ENCODE results near the gene RNF144B.
"Not testable (repeated sequence)": the region's sequence is repeated elsewhere in the genome, so short reads cannot be mapped to it uniquely, and the experiment has no call there.

RNF144B gene

GRCh38 chr6:18395856-18396197 is 8.7 kb downstream of the RNF144B start:
- no peak overlapping the region for H3K4me2 ChIP-seq (ENCODE audit: insufficient read depth, low read length, poor library complexity, severe bottlenecking)
- H4K8ac ChIP-seq (ENCODE audit: low read depth, low read length), result no peak overlapping the region
- H3K4me3 ChIP-seq (ENCODE audit: low read length in 2 of 2), result no peak overlapping the region
- H3K27me3 ChIP-seq (ENCODE audit: control insufficient read depth in 3 of 3, insufficient read depth in 3 of 3, low read depth in 1 of 3, low read length in 3 of 3), result no peaks in the 10 kb centered on the region
- no peaks in the 10 kb centered on the region for H3K36me3 ChIP-seq (replicated peaks in 1 of 2; ENCODE audit: control insufficient read depth in 2 of 2, insufficient read depth in 2 of 2, low read length in 2 of 2)
- no peaks in the 10 kb centered on the region for H3K4me1 ChIP-seq (ENCODE audit: control insufficient read depth in 2 of 2, insufficient read depth in 1 of 2, low read depth in 1 of 2, low read length in 2 of 2)
- H2AK5ac ChIP-seq (ENCODE audit: low read depth, low read length), result no peak overlapping the region
- no peak overlapping the region for H3K4ac ChIP-seq (ENCODE audit: low read length)
- no peak overlapping the region for H3K14ac ChIP-seq (ENCODE audit: low read length)
- H3K9ac ChIP-seq (ENCODE audit: low read depth, low read length, poor library complexity), result no peak overlapping the region
- H2BK15ac ChIP-seq (ENCODE audit: low read length), result no peak overlapping the region
- no peaks in the 10 kb centered on the region for H3K9me3 ChIP-seq (replicated peaks in 1 of 2; ENCODE audit: control insufficient read depth in 2 of 2, insufficient read depth in 1 of 2, low read depth in 1 of 2, low read length in 2 of 2)
- no peak overlapping the region for H2BK120ac ChIP-seq (ENCODE audit: low read depth, low read length)
- H3K23ac ChIP-seq (ENCODE audit: low read depth, low read length, poor library complexity), result no peak overlapping the region
- H3K18ac ChIP-seq (ENCODE audit: low read length), result no peak overlapping the region
- no peak overlapping the region for H2AFZ ChIP-seq (ENCODE audit: low read length)
- H3K79me1 ChIP-seq (ENCODE audit: low read depth, low read length), result no peaks in the 10 kb centered on the region
- no peak overlapping the region for H3K27ac ChIP-seq (replicated peaks; ENCODE audit: low read length)
- no peak for DNase-seq (ENCODE audit: low spot score)
- no CpG with 5 or more reads among the region's 1 CpG for WGBS, 2 donors (ENCODE audit: extremely low coverage in 2 of 2, insufficient read length in 2 of 2, insufficient replicate concordance in 1 of 2)
- no peak overlapping the region for H2BK5ac ChIP-seq (ENCODE audit: low read length)
- no peak overlapping the region for H2BK12ac ChIP-seq (ENCODE audit: low read length)
- no peak overlapping the region for H4K91ac ChIP-seq (ENCODE audit: low read depth, low read length, poor library complexity)

- no CpG with 5 or more reads among the region's 6 CpGs for WGBS, 2 donors (ENCODE audit: extremely low coverage in 2 of 2, insufficient read length in 2 of 2, insufficient replicate concordance in 1 of 2)
- no peak overlapping the region for H2BK120ac ChIP-seq (ENCODE audit: low read depth, low read length)
- no peak overlapping the region for H3K4me3 ChIP-seq (ENCODE audit: low read length in 2 of 2)
- no peak overlapping the region for H2BK5ac ChIP-seq (ENCODE audit: low read length)
- H3K79me1 ChIP-seq (ENCODE audit: low read depth, low read length), result no peaks in the 10 kb centered on the region
- H3K4ac ChIP-seq (ENCODE audit: low read length), result no peak overlapping the region
- H4K91ac ChIP-seq (ENCODE audit: low read depth, low read length, poor library complexity), result no peak overlapping the region
- no peak overlapping the region for H2BK15ac ChIP-seq (ENCODE audit: low read length)
- H4K8ac ChIP-seq (ENCODE audit: low read depth, low read length), result no peak overlapping the region
- H3K9me3 ChIP-seq (replicated peaks in 1 of 2; ENCODE audit: control insufficient read depth in 2 of 2, insufficient read depth in 1 of 2, low read depth in 1 of 2, low read length in 2 of 2), result no peaks in the 10 kb centered on the region
- H3K4me2 ChIP-seq (ENCODE audit: insufficient read depth, low read length, poor library complexity, severe bottlenecking), result no peak overlapping the region
- H3K23ac ChIP-seq (ENCODE audit: low read depth, low read length, poor library complexity), result no peak overlapping the region
- H3K9ac ChIP-seq (ENCODE audit: low read depth, low read length, poor library complexity), result no peak overlapping the region
- H2BK12ac ChIP-seq (ENCODE audit: low read length), result no peak overlapping the region
- H3K18ac ChIP-seq (ENCODE audit: low read length), result no peak overlapping the region
- H3K4me1 ChIP-seq (ENCODE audit: control insufficient read depth in 2 of 2, insufficient read depth in 1 of 2, low read depth in 1 of 2, low read length in 2 of 2), result no peaks in the 10 kb centered on the region
- no peaks in the 10 kb centered on the region for H3K27me3 ChIP-seq (ENCODE audit: control insufficient read depth in 3 of 3, insufficient read depth in 3 of 3, low read depth in 1 of 3, low read length in 3 of 3)
- no peak overlapping the region for H3K14ac ChIP-seq (ENCODE audit: low read length)
- no peak for DNase-seq (ENCODE audit: low spot score)
- no peak overlapping the region for H2AK5ac ChIP-seq (ENCODE audit: low read depth, low read length)
- H3K36me3 ChIP-seq (replicated peaks in 1 of 2; ENCODE audit: control insufficient read depth in 2 of 2, insufficient read depth in 2 of 2, low read length in 2 of 2), result no peaks in the 10 kb centered on the region
- H3K27ac ChIP-seq (replicated peaks; ENCODE audit: low read length), result no peak overlapping the region
- no peak overlapping the region for H2AFZ ChIP-seq (ENCODE audit: low read length)
Observed at GRCh38 chr6:18397701-18398100, 10.6 kb downstream of the RNF144B start.

GRCh38 chr6:18398225-18398624 is 11.1 kb downstream of the RNF144B start:
- no CpG with 5 or more reads among the region's 4 CpGs for WGBS, 2 donors (ENCODE audit: extremely low coverage in 2 of 2, insufficient read length in 2 of 2, insufficient replicate concordance in 1 of 2)
- not testable (repeated sequence) for H3K14ac ChIP-seq (ENCODE audit: low read length); H3K4me3 ChIP-seq (ENCODE audit: low read length in 2 of 2); H3K18ac ChIP-seq (ENCODE audit: low read length); H3K27ac ChIP-seq (replicated peaks; ENCODE audit: low read length); H3K9me3 ChIP-seq (replicated peaks in 1 of 2; ENCODE audit: control insufficient read depth in 2 of 2, insufficient read depth in 1 of 2, low read depth in 1 of 2, low read length in 2 of 2); H2BK15ac ChIP-seq (ENCODE audit: low read length); H3K4me1 ChIP-seq (ENCODE audit: control insufficient read depth in 2 of 2, insufficient read depth in 1 of 2, low read depth in 1 of 2, low read length in 2 of 2); H3K9ac ChIP-seq (ENCODE audit: low read depth, low read length, poor library complexity); H3K23ac ChIP-seq (ENCODE audit: low read depth, low read length, poor library complexity); H2BK12ac ChIP-seq (ENCODE audit: low read length); H2AK5ac ChIP-seq (ENCODE audit: low read depth, low read length); H3K36me3 ChIP-seq (replicated peaks in 1 of 2; ENCODE audit: control insufficient read depth in 2 of 2, insufficient read depth in 2 of 2, low read length in 2 of 2); DNase-seq (ENCODE audit: low spot score); H2BK120ac ChIP-seq (ENCODE audit: low read depth, low read length); H3K27me3 ChIP-seq (ENCODE audit: control insufficient read depth in 3 of 3, insufficient read depth in 3 of 3, low read depth in 1 of 3, low read length in 3 of 3); H3K4ac ChIP-seq (ENCODE audit: low read length); H2BK5ac ChIP-seq (ENCODE audit: low read length); H3K79me1 ChIP-seq (ENCODE audit: low read depth, low read length); H2AFZ ChIP-seq (ENCODE audit: low read length); H4K8ac ChIP-seq (ENCODE audit: low read depth, low read length); H3K4me2 ChIP-seq (ENCODE audit: insufficient read depth, low read length, poor library complexity, severe bottlenecking); H4K91ac ChIP-seq (ENCODE audit: low read depth, low read length, poor library complexity)

GRCh38 chr6:18400831-18401446 is 13.8 kb downstream of the RNF144B start:
- WGBS, 2 donors (ENCODE audit: extremely low coverage in 2 of 2, insufficient read length in 2 of 2, insufficient replicate concordance in 1 of 2), result no CpG with 5 or more reads among the region's 2 CpGs
- no peak overlapping the region for H3K27ac ChIP-seq (replicated peaks; ENCODE audit: low read length)

More at GRCh38 chr6:18400831-18401446, 13.8 kb downstream of the RNF144B start:
- Histone ChIP-seq H4K91ac (ENCODE audit: low read depth, low read length, poor library complexity) (no peak overlapping the region), H3K23ac (ENCODE audit: low read depth, low read length, poor library complexity) (no peak overlapping the region), H2AFZ (ENCODE audit: low read length) (peak overlapping the region; percentile 39), H3K79me1 (ENCODE audit: low read depth, low read length) (no peaks in the 10 kb centered on the region), H2BK120ac (ENCODE audit: low read depth, low read length) (no peak overlapping the region), H2AK5ac (ENCODE audit: low read depth, low read length) (no peak overlapping the region), H4K8ac (ENCODE audit: low read depth, low read length) (no peak overlapping the region), H3K4me2 (ENCODE audit: insufficient read depth, low read length, poor library complexity, severe bottlenecking) (no peak overlapping the region), H3K9me3 (replicated peaks in 1 of 2; ENCODE audit: control insufficient read depth in 2 of 2, insufficient read depth in 1 of 2, low read depth in 1 of 2, low read length in 2 of 2) (no peaks in the 10 kb centered on the region), H3K27me3 (ENCODE audit: control insufficient read depth in 3 of 3, insufficient read depth in 3 of 3, low read depth in 1 of 3, low read length in 3 of 3) (no peaks in the 10 kb centered on the region), H3K18ac (ENCODE audit: low read length) (no peak overlapping the region), H3K9ac (ENCODE audit: low read depth, low read length, poor library complexity) (no peak overlapping the region), H3K4ac (ENCODE audit: low read length) (no peak overlapping the region), H3K14ac (ENCODE audit: low read length) (no peak overlapping the region), H3K4me3 (ENCODE audit: low read length in 2 of 2) (no peak overlapping the region), H2BK15ac (ENCODE audit: low read length) (no peak overlapping the region), H2BK5ac (ENCODE audit: low read length) (no peak overlapping the region), H3K36me3 (replicated peaks in 1 of 2; ENCODE audit: control insufficient read depth in 2 of 2, insufficient read depth in 2 of 2, low read length in 2 of 2) (no peaks in the 10 kb centered on the region), H3K4me1 (ENCODE audit: control insufficient read depth in 2 of 2, insufficient read depth in 1 of 2, low read depth in 1 of 2, low read length in 2 of 2) (no peaks in the 10 kb centered on the region), H2BK12ac (ENCODE audit: low read length) (no peak overlapping the region)
- DNase-seq (ENCODE audit: low spot score), result no peak

Data from neuronal stem cell (in vitro differentiated cells).